ENCODE data around the gene TBC1D10B.

The TBC1D10B gene

GRCh38 chr16:30377050-30377811 lies 6.9 kb upstream of the TBC1D10B start:
- no peak for DNase-seq
- peak overlapping the region; percentile 91 for H3K9ac ChIP-seq (ENCODE audit: low read depth, low read length)
- peaks cover 18% of the 10 kb centered on the region for H3K36me3 ChIP-seq (ENCODE audit: insufficient read depth, low read length)
- peak overlapping the region; percentile 83 for H2AFZ ChIP-seq (ENCODE audit: low read depth, low read length)
- H3K4me1 ChIP-seq (ENCODE audit: insufficient read depth, low read length), result peaks cover 58% of the 10 kb centered on the region
- peak overlapping the region; percentile 92 for H3K4me2 ChIP-seq (ENCODE audit: insufficient read depth, low read length)
- no peaks in the 10 kb centered on the region for H3K27me3 ChIP-seq (ENCODE audit: insufficient read depth, low read length, poor library complexity)
- peaks cover 48% of the 10 kb centered on the region for H3K79me2 ChIP-seq (ENCODE audit: insufficient read depth, low read length)
- peak overlapping the region; percentile 51 to 64 for H3K4me3 ChIP-seq (ENCODE audit: low read depth in 1 of 2, low read length in 2 of 2)
- no peak for TF ChIP-seq EZH2 (IDR thresholded peaks at IDR 0.05; ENCODE audit: borderline replicate concordance, low read depth, low read length, severe bottlenecking)
- TF ChIP-seq CTCF (IDR thresholded peaks at IDR 0.05; ENCODE audit: borderline replicate concordance, extremely low read depth, low read length, poor library complexity, severe bottlenecking), result no peak
- H3K27ac ChIP-seq (ENCODE audit: low read length), result peak overlapping the region; percentile 98
- H4K20me1 ChIP-seq (ENCODE audit: insufficient read depth, low read length), result peaks cover 3% of the 10 kb centered on the region; the same call in 1 of the 2 replicates
- no peak for ATAC-seq (ENCODE audit: insufficient read depth, low read depth)
- no peaks in the 10 kb centered on the region for H3K9me3 ChIP-seq (ENCODE audit: insufficient read depth, low read length, severe bottlenecking)

GRCh38 chr16:30376461-30376902 lies 6.2 kb upstream of the TBC1D10B start:
- TF ChIP-seq CTCF (IDR thresholded peaks at IDR 0.05; ENCODE audit: borderline replicate concordance, extremely low read depth, low read length, poor library complexity, severe bottlenecking), result no peak
- peak overlapping the region; percentile 91; the same call in 1 of the 2 replicates for H3K9ac ChIP-seq (ENCODE audit: low read depth, low read length)
- peaks cover 3% of the 10 kb centered on the region; the same call in 1 of the 2 replicates for H4K20me1 ChIP-seq (ENCODE audit: insufficient read depth, low read length)
- H3K4me2 ChIP-seq (ENCODE audit: insufficient read depth, low read length), result 0 out of 2 replicates have a peak overlapping the region, but pooled peaks have one; percentile 92
- peak overlapping the region; percentile 98 for H3K27ac ChIP-seq (ENCODE audit: low read length)
- no peak for DNase-seq
- peaks cover 40% of the 10 kb centered on the region for H3K79me2 ChIP-seq (ENCODE audit: insufficient read depth, low read length)
- H3K4me3 ChIP-seq (ENCODE audit: low read depth in 1 of 2, low read length in 2 of 2), result no peak overlapping the region
- H3K27me3 ChIP-seq (ENCODE audit: insufficient read depth, low read length, poor library complexity), result no peaks in the 10 kb centered on the region
- H2AFZ ChIP-seq (ENCODE audit: low read depth, low read length), result no peak overlapping the region
- ATAC-seq (ENCODE audit: insufficient read depth, low read depth), result no peak
- peaks cover 57% of the 10 kb centered on the region for H3K4me1 ChIP-seq (ENCODE audit: insufficient read depth, low read length)
- H3K36me3 ChIP-seq (ENCODE audit: insufficient read depth, low read length), result peaks cover 18% of the 10 kb centered on the region
- H3K9me3 ChIP-seq (ENCODE audit: insufficient read depth, low read length, severe bottlenecking), result no peaks in the 10 kb centered on the region

GRCh38 chr16:30375864-30376263 lies 5.6 kb upstream of the TBC1D10B start:
- H3K36me3 ChIP-seq (ENCODE audit: insufficient read depth, low read length), result peaks cover 16% of the 10 kb centered on the region
- H3K4me2 ChIP-seq (ENCODE audit: insufficient read depth, low read length), result no peak overlapping the region
- no peak overlapping the region for H3K9ac ChIP-seq (ENCODE audit: low read depth, low read length)
- TF ChIP-seq CTCF (IDR thresholded peaks at IDR 0.05; ENCODE audit: borderline replicate concordance, extremely low read depth, low read length, poor library complexity, severe bottlenecking) (no peak), EZH2 (IDR thresholded peaks at IDR 0.05; ENCODE audit: borderline replicate concordance, low read depth, low read length, severe bottlenecking) (no peak)
- H3K4me3 ChIP-seq (ENCODE audit: low read depth in 1 of 2, low read length in 2 of 2), result no peak overlapping the region
- H2AFZ ChIP-seq (ENCODE audit: low read depth, low read length), result no peak overlapping the region
- DNase-seq (no peak), ATAC-seq (ENCODE audit: insufficient read depth, low read depth) (no peak)
- peaks cover 34% of the 10 kb centered on the region for H3K79me2 ChIP-seq (ENCODE audit: insufficient read depth, low read length)
- H4K20me1 ChIP-seq (ENCODE audit: insufficient read depth, low read length), result peaks cover 3% of the 10 kb centered on the region; the same call in 1 of the 2 replicates
- 0 out of 2 replicates have a peak overlapping the region, but pooled peaks have one; percentile 10 for H3K27ac ChIP-seq (ENCODE audit: low read length)
- H3K4me1 ChIP-seq (ENCODE audit: insufficient read depth, low read length), result peaks cover 56% of the 10 kb centered on the region
- no peaks in the 10 kb centered on the region for H3K9me3 ChIP-seq (ENCODE audit: insufficient read depth, low read length, severe bottlenecking)
- H3K27me3 ChIP-seq (ENCODE audit: insufficient read depth, low read length, poor library complexity), result no peaks in the 10 kb centered on the region
